HepG2 (cell line): ENCODE measurements around the gene PRDM10. TPM values are rescaled to one million over a fixed set of nuclear protein-coding genes. Genes with fewer than 3 reads are reported as not detected.

Experiments
- CENPT ChIP-seq: sonication (generic); formaldehyde crosslinking; IDR thresholded peaks from 2 replicates; pipeline ENCODE4 v1.8.0; 2022; ENCODE audit warnings: low read depth, mild to moderate bottlenecking, moderate library complexity, missing genetic modification reagents
- ELF3 ChIP-seq: IDR thresholded peaks from 2 replicates; pipeline ENCODE4 v1.6.1; 2016; ENCODE audit warnings: missing genetic modification reagents, missing compliant biosample characterization
- FOSL1 ChIP-seq: sonication (generic); formaldehyde crosslinking; IDR thresholded peaks from 2 replicates; pipeline ENCODE4 v1.9.0; 2021; ENCODE audit warnings: missing genetic modification reagents, borderline replicate concordance
- HIVEP1 ChIP-seq: sonication (generic); formaldehyde crosslinking; IDR thresholded peaks from 2 replicates; pipeline ENCODE4 v1.4.0; 2020; ENCODE audit warnings: mild to moderate bottlenecking, missing genetic modification reagents
- HMG20B ChIP-seq: conservative IDR thresholded peaks from 2 replicates; pipeline ENCODE4 v1.6.1; 2016; ENCODE audit warnings: missing genetic modification reagents, missing compliant biosample characterization
- HOXD1 ChIP-seq: sonication (generic); formaldehyde crosslinking; IDR thresholded peaks from 2 replicates; pipeline ENCODE4 v1.5.0; 2020; ENCODE audit warnings: missing genetic modification reagents
- KLF6 ChIP-seq: IDR thresholded peaks from 2 replicates; pipeline ENCODE4 v1.8.0; 2016; ENCODE audit warnings: missing biosample characterization, missing genetic modification reagents
- MIER3 ChIP-seq: IDR thresholded peaks from 2 replicates; pipeline ENCODE4 v1.6.1; 2016; ENCODE audit warnings: missing compliant biosample characterization, borderline replicate concordance
- RBM39 ChIP-seq: fragments of 200-400 bp; formaldehyde crosslinking; IDR thresholded peaks from one replicate; pipeline ENCODE4 v1.6.1; 2018; ENCODE audit warnings: antibody characterized with exemption, mild to moderate bottlenecking, low read depth, low read length; ENCODE audit not compliant: poor library complexity, severe bottlenecking
- RFXANK ChIP-seq: IDR thresholded peaks from 2 replicates; pipeline ENCODE4 v1.6.1; 2016
- SOX5 ChIP-seq: IDR thresholded peaks from 2 replicates; pipeline ENCODE4 v1.6.1; 2016; ENCODE audit warnings: borderline replicate concordance
- ZBTB8A ChIP-seq: sonication (generic); formaldehyde crosslinking; IDR thresholded peaks from 2 replicates; pipeline ENCODE4 v1.4.0; 2020; ENCODE audit warnings: mild to moderate bottlenecking, low read depth, missing genetic modification reagents, borderline replicate concordance
- ZEB1 ChIP-seq: IDR thresholded peaks from 2 replicates; pipeline ENCODE4 v1.6.1; 2012; ENCODE audit warnings: mild to moderate bottlenecking, low read depth, inconsistent platforms; ENCODE audit not compliant: insufficient replicate concordance
- ZNF12 ChIP-seq: sonication (generic); formaldehyde crosslinking; IDR thresholded peaks from 2 replicates; pipeline ENCODE4 v1.5.0; 2020; ENCODE audit warnings: missing genetic modification reagents
- ZNF230 ChIP-seq: sonication (generic); formaldehyde crosslinking; IDR thresholded peaks from 2 replicates; pipeline ENCODE4 v1.4.0; 2020; ENCODE audit warnings: mild to moderate bottlenecking, missing genetic modification reagents
- ZNF282 ChIP-seq: fragments of 450-650 bp; IDR thresholded peaks from 2 replicates; pipeline ENCODE4 v1.6.1; 2018; ENCODE audit not compliant: partially characterized antibody
- ZNF382 ChIP-seq: sonication (generic); formaldehyde crosslinking; IDR thresholded peaks from 2 replicates; pipeline ENCODE4 v1.5.0; 2020; ENCODE audit warnings: missing genetic modification reagents, mild to moderate bottlenecking, borderline replicate concordance
- ZNF547 ChIP-seq: sonication (generic); formaldehyde crosslinking; IDR thresholded peaks from 2 replicates; pipeline ENCODE4 v1.5.1; 2020; ENCODE audit warnings: mild to moderate bottlenecking, missing genetic modification reagents
- ZNF788 ChIP-seq: sonication (generic); formaldehyde crosslinking; IDR thresholded peaks from 2 replicates; pipeline ENCODE4 v1.5.0; 2020; ENCODE audit warnings: mild to moderate bottlenecking, missing genetic modification reagents, borderline replicate concordance
- polyA plus RNA-seq, 8 experiments: library from polyadenylated mRNA; depleted of rRNA in 3 of 8; stranded (reverse) in 7 of 8; unstranded in 1 of 8; fragments of >200 nt; fragmentation: Illumina TruSeq in 4 of 8; extraction: Trizol in 4 of 8; gene quantifications; 2 replicates each; pipeline versions ENCODE4 v1.2.1 to v1.2.3, GENCODE V29; 2011 to 2016; ENCODE audit warnings: low read depth in 4 of 8, missing spikeins in 1 of 8, mixed read lengths in 1 of 8; ENCODE audit not compliant: insufficient read depth in 1 of 8
- total RNA-seq, 5 experiments: library from RNA; depleted of rRNA; stranded (reverse); fragments of >200 nt; fragmentation: Illumina TruSeq; extraction: Trizol; gene quantifications; 2 replicates each; pipeline ENCODE4 v1.2.3, GENCODE V29; 2016; ENCODE audit warnings: low read depth in 1 of 5
- TF ChIP-seq, protein P1 (sequence below): sonication (generic); formaldehyde crosslinking; IDR thresholded peaks from 2 replicates; pipeline ENCODE4 v1.9.0; 2021; ENCODE audit warnings: missing genetic modification reagents, borderline replicate concordance
- TF ChIP-seq, protein P2 (sequence below): sonication (generic); formaldehyde crosslinking; conservative IDR thresholded peaks from 2 replicates; pipeline ENCODE4 v1.4.0; 2020; ENCODE audit warnings: mild to moderate bottlenecking, missing genetic modification reagents, moderate library complexity

PRDM10 gene
- total and polyA plus RNA-seq, 2 of the 13 experiments (the other 11 are each of a cell fraction or from before 2014, with no cell fraction given) = 5.7 to 5.8 TPM

DNA sequence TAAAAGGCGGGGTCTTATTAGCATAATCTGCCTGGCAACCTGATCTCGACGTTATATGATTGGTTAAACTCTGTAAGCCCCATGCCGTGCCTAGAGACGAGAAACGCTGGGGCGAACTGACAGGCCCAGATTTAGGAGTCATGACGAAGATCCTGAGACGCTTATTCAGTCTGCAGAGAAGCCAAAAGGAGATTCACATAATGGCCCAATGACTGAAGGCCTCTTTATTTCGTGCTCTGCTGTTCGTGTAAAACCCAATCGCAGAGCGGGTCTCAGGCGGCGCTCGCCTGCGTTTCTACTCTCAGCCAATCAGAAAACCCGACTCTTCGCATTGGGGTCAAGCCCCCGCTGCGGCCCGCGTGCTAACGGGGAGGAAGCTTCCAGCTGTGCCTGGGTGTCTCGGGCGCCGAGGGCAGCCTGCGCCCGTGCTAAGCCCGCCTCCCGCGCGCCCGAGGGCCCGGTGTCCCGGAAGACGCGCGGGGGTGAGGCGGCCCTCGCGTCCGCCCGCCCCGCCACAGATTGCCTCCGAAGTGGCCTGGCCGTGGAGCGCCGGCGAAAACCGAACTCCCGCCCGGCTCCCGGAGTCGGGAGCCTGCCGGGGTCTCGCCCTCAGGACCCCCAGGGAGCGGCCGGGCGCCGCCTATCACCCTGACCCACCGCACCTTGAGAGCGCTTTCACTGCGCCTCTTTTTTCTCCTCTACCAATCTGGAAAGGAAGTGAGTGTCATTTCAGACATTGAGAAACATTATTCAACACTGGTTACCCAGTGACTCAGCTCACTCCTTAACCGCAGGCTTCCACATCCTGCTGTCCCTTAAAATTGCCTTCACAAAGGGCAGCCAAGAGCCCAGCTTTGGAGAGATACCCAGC is 446 bp upstream of the PRDM10 start (continued):
- TF ChIP-seq RBM39 (peak; percentile 95), KLF6 (CRISPR knock-in tag) (peak; percentile 66; the same call in 1 of the 2 replicates), ZNF230 (CRISPR knock-in tag) (no peak), HMG20B (CRISPR knock-in tag) (0 out of 2 replicates have a peak, but pooled peaks have one; percentile 23), ZBTB8A (CRISPR knock-in tag) (peak; percentile 50; the same call in 1 of the 2 replicates), ZEB1 (no peak), RFXANK (CRISPR knock-in tag) (peak; percentile 99), SOX5 (peak; percentile 42; the same call in 1 of the 2 replicates), ZNF282 (no peak), ZNF12 (peak; percentile 53; the same call in 1 of the 2 replicates), MIER3 (no peak), FOSL1 (CRISPR knock-in tag) (0 out of 2 replicates have a peak, but pooled peaks have one; percentile 32), ELF3 (CRISPR knock-in tag) (peak; percentile 62), ZNF547 (CRISPR knock-in tag) (0 out of 2 replicates have a peak, but pooled peaks have one; percentile 47), HOXD1 (CRISPR knock-in tag) (peak; percentile 64; the same call in 1 of the 2 replicates), HIVEP1 (CRISPR knock-in tag) (no peak; the same call in 1 of the 2 replicates), ZNF788 (CRISPR knock-in tag) (peak; percentile 78; the same call in 1 of the 2 replicates), ZNF382 (CRISPR knock-in tag) (no peak), CENPT (CRISPR knock-in tag) (no peak)
- TF ChIP-seq, protein P1, sequence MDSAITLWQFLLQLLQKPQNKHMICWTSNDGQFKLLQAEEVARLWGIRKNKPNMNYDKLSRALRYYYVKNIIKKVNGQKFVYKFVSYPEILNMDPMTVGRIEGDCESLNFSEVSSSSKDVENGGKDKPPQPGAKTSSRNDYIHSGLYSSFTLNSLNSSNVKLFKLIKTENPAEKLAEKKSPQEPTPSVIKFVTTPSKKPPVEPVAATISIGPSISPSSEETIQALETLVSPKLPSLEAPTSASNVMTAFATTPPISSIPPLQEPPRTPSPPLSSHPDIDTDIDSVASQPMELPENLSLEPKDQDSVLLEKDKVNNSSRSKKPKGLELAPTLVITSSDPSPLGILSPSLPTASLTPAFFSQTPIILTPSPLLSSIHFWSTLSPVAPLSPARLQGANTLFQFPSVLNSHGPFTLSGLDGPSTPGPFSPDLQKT (CRISPR knock-in tag) = no peak; the same call in 1 of the 2 replicates
- TF ChIP-seq, protein P2, sequence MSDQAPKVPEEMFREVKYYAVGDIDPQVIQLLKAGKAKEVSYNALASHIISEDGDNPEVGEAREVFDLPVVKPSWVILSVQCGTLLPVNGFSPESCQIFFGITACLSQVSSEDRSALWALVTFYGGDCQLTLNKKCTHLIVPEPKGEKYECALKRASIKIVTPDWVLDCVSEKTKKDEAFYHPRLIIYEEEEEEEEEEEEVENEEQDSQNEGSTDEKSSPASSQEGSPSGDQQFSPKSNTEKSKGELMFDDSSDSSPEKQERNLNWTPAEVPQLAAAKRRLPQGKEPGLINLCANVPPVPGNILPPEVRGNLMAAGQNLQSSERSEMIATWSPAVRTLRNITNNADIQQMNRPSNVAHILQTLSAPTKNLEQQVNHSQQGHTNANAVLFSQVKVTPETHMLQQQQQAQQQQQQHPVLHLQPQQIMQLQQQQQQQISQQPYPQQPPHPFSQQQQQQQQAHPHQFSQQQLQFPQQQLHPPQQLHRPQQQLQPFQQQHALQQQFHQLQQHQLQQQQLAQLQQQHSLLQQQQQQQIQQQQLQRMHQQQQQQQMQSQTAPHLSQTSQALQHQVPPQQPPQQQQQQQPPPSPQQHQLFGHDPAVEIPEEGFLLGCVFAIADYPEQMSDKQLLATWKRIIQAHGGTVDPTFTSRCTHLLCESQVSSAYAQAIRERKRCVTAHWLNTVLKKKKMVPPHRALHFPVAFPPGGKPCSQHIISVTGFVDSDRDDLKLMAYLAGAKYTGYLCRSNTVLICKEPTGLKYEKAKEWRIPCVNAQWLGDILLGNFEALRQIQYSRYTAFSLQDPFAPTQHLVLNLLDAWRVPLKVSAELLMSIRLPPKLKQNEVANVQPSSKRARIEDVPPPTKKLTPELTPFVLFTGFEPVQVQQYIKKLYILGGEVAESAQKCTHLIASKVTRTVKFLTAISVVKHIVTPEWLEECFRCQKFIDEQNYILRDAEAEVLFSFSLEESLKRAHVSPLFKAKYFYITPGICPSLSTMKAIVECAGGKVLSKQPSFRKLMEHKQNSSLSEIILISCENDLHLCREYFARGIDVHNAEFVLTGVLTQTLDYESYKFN (CRISPR knock-in tag) = peak; percentile 57; the same call in 1 of the 2 replicates
